G401 (cell line): ENCODE data around the gene SLC16A6. TPM values are rescaled to one million over a fixed set of nuclear protein-coding genes. Genes with fewer than 3 reads are reported as not detected.
"Not testable (repeated sequence)": the region's sequence is repeated elsewhere in the genome, so short reads cannot be mapped to it uniquely, and the experiment has no call there.

Source experiments
- DNase-seq: peaks from one replicate; pipeline ENCODE4 v3.0.0-alpha.2; 2015; ENCODE audit warnings: low spot score
- in situ Hi-C: cut with HindIII; loops from 2 replicates; pipeline ENCODE4 v1.10.0; 2016; ENCODE audit warnings: low sequenced_read_pairs, mixed read lengths
- total RNA-seq: library from RNA; depleted of rRNA; stranded (reverse); fragments of >200 nt; shearing (Covaris generic); gene quantifications from 2 replicates; pipeline ENCODE4 v1.2.3, GENCODE V29; 2014; rRNA removed

The SLC16A6 gene
- total RNA-seq, 1 experiment from 2014 or later = 0.37 TPM

DNA sequence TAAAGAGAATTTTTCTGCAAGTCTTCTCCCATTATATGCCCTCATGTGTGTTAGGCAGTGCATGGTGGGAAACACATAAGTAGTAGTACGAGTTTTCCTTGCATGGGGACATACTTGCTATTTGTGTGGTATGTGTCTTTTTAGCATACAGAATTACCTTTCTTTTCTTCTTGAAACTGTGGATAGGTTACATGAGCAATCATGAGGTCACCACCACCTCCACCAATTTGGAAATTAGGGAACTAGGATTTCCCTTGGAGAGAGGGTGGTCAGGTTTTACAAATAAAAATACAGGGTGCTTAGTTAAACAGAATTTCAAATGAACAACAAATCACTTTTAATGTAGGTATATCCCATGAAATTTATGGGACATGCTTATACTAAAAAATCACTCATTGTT lies 59.4 kb downstream of the SLC16A6 start:
- in situ Hi-C loops = no loop called here

DNA sequence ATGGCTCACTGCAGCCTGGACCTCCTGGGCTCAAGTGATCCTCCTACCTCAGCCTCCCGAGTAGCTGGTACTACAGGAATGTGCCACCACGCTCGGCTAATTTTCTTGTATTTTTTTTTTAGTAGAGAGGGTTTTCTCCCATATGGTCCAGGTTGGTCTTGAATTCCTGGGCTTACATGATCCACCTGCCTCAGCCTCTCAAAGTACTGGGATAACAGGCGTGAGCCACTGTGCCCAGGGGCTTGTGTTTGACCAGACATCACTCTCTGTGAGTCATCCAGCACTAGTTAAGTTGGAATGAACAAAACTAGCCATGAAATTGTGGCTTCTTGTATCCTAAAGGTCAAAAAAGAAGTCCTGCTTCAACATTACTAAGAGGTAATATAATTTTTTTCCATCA lies 59.8 kb downstream of the SLC16A6 start:
- DNase-seq, in situ Hi-C loops: not testable (repeated sequence)

More for the DNA sequence above, 59.4 kb downstream of the SLC16A6 start:
- DNase-seq = no peak

DNA sequence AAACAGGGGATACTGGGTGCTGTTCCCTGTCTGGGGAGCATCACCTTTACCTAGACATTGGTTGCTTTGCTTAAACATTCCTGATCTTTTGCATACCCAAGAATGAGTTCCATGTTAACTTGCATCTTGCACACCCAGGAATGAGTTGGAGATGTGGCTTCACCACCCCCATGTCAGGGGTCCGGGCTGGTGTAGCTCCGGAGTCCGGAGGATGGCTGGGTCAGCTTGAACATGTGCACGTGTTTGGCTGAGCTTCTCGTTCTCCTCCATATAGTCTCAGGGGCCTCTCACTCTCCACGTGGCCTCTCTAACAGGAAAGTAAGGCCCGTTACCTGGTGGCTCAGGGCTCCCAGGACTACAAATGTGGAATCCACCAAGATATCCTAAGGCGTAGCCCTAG lies 61.3 kb downstream of the SLC16A6 start:
- in situ Hi-C loops = no loop called here
- DNase-seq = no peak

DNA sequence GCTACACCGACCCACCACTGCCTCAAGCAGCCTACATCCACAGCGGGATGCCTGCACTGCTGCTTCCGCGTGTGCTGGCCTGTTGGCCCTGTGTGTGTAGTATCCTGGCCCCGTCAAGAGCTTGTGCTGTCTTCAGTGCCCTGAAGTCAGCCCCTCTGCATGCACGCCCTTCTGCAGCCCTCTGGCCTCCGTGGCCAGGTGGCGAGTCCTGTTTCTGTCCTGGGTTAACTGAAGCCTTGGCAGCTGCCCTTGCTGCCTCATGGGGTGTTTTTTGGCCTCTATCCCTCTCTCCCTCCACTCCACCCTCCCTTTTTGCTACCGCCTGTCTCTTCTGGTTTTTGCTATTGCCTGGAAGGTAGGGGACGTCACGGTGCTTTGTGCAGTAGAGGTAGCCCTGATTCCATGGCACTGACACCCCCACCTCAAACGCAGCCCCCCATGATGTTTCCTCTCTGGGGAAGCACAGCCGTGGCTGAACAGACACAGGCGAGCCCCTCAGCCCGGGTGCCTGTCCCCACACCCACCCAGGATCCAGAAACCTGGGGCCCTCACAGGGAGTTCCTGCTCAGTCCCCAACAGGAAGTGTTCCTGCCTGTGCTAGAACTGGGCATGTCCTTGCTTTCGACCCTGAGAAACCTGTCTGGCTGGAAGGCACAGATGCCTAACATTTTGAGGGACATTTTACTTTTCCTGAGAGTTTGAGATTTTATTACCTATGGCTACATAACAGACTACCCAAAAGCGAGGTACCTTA lies 61.9 kb downstream of the SLC16A6 start:
- in situ Hi-C loops = no loop called here

DNA sequence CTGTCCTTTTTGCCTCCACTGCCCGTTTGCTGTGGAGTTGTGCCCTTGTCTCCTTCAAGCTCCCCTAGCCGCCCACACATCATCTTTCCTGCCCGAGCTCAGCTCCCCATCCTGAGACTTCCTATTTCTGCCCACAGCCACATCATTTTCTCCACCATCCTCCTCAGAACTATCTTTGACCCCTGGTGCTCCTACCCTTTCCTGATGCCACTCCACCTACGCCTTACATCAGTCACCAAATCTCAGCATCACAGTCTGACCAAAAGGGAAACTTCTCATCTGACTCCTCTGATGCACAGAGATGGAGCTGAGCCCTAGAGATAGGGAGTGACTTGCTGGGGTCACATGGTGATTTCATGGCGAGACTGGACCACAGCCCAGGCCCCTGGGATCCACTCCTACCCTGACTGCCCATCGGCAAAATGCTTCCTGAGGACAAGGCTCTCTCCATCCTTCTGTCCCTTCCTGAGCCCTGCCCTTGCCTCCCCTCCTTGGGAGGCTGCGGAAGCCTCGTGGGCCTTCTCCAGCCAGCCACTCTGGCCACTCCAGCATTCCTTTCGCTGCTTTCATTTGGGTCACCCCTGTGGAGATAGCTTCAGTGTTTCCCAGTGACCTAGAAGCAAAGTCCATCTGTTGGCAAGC lies 62.8 kb downstream of the SLC16A6 start:
- in situ Hi-C loops, DNase-seq: not testable (repeated sequence)

More for the DNA sequence above, 61.9 kb downstream of the SLC16A6 start:
- peak; percentile 99 for DNase-seq

DNA sequence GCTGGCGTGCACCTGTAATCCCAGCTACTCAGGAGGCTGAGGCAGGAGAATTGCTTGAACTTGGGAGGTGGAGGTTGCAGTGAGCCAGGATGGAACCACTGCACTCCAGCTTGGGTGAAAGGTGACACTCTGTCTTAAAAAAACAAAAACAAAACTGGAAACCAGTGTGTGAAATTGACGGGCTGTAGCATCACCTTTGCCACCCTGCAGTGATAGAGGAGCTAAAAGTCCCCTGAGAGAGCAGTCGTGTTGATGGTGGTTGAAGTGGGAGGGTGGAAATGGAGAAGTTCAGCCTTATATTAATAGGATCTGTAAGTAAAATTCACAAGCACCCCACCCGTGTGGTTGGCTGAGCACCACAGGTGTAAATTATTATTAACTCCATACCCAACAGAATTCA lies 65.9 kb downstream of the SLC16A6 start:
- DNase-seq, in situ Hi-C loops: not testable (repeated sequence)

DNA sequence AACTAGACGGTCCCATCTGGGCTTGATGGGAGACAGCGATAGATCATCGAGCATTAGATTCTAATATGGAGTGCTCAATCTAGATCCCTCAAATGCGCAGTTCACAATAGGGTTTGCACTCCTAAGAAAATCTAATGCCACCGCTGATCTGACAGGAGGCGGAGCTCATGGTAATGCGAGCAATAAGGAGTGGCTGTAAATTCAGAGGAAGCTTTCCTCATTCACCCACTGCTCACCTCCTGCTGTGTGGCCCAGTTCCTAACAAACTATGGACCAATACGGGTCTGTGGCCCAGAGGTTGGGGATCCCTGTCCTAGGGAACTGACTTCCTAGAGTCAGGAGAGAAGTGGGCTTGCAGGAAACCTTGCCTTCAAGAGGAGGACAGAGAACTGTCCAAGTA lies 68.3 kb downstream of the SLC16A6 start:
- DNase-seq = no peak
- in situ Hi-C loops = no loop called here

DNA sequence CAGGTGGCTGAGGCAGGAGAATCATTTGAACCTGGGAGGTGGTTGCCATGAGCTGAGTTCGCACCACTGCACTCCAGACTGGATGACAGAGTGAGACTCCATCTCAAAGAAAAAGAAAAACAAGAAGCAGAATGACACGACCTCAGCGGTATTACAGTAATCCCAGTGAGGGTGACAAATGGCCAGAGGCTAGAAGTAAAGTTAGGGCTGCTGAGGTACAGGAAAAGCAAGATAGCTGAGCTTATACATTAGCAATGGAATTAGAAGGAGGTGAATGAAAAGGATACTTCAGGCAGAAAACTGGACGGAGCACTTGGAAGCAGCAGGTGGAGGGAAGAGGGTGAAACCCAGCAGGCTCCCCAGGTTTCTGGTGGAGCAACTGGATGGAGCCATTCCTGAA lies 69.1 kb downstream of the SLC16A6 start:
- no peak for DNase-seq
- in situ Hi-C loops = no loop called here

DNA sequence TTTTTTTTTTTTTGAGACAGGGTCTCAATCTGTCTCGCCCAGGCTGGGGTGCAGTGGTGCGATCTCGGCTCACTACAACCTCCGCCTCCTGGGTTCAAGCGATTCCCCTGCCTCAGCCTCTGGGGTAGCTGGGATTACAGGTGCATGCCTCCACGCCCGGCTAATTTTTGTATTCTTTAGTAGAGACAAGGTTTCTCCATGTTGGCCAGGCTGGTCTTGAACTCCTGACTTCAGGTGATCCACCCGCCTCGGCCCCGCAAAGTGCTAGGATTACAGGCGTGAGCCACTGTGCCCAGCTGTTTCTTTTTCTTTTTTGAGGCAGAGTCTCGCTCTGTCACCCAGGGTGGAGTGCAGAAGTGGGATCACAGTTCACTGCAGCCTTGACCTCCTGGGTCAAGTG lies 70.1 kb downstream of the SLC16A6 start:
- DNase-seq, in situ Hi-C loops: not testable (repeated sequence)

DNA sequence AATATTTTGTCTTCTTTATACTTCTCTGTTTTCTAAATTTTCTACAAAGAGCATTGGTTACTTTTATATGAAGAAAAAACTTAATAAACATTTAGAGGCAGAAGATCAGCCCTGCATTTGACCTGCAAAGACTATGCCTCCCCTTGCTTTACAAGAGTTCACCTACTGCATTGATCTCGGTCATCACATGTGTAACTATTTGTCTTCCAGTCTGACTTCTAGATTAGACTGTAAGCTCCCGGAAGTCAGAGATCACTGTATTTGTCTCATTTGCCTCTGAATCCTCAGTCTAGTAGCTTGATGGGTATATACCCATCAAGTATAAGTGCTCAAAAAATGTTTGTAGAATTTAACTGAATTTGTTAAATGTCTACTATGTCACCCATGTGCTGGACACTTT lies 70.7 kb downstream of the SLC16A6 start:
- DNase-seq, in situ Hi-C loops: not testable (repeated sequence)

DNA sequence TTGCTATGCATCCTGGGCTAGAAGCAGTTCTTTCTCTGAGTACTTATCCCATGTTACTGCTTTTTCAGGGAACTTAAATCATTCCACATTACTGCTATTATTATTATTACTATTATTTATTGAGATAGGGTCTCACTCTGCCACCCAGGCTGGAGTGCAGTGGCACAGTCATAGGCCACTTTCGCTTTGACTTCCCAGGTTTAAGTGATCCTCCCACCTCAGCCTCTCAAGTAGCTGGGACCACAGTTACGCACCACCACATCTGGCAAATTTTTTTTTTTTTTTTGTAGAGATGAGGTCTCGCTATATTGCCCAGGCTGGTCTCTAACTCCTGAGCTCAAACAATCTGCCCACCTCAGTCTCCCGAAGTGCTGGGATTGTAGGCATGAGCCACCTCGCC lies 71.5 kb downstream of the SLC16A6 start:
- in situ Hi-C loops = not testable (repeated sequence)

More for the DNA sequence above, 71.5 kb downstream of the SLC16A6 start:
- not testable (repeated sequence) for DNase-seq

Other genes with a start within 250 kb of the SLC16A6 start
- 142 and 144 TPM in 2 replicates for gene AMZ2, start 43.1 kb downstream of the SLC16A6 start, total RNA-seq
- 4.3 and 17.3 TPM in 2 replicates for gene ARSG, start 368 bp upstream of the SLC16A6 start, total RNA-seq
- 19.4 and 35.3 TPM in 2 replicates for gene WIPI1, start 166.4 kb upstream of the SLC16A6 start, total RNA-seq
- gene PRKAR1A, start 221.3 kb upstream of the SLC16A6 start, total RNA-seq = 130 and 156 TPM in 2 replicates